ENCODE data around the gene CDC42.

The CDC42 gene

DNA sequence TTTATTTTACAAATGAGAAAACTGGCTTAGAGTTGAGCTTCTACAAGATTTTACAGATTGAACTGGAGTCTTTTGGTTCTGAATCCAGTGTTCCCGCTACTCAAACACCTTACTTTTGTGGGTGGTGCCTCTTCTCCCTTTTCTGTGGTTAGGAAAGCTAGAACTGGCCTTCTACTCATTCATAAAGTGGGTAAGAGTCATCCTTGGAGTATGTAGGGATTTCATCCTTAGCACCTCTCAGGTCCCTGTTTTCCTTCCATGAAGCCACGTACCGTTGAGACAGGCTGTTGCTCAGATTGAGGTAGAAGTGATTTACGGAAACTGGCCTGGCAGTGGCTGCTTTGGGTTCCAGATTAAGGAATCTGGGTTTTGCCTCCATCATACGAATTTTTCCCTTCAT lies 54.6 kb downstream of the CDC42 start:
- FAIRE-seq (no peak), DNase-seq (ENCODE audit: low spot score) (no peak)

DNA sequence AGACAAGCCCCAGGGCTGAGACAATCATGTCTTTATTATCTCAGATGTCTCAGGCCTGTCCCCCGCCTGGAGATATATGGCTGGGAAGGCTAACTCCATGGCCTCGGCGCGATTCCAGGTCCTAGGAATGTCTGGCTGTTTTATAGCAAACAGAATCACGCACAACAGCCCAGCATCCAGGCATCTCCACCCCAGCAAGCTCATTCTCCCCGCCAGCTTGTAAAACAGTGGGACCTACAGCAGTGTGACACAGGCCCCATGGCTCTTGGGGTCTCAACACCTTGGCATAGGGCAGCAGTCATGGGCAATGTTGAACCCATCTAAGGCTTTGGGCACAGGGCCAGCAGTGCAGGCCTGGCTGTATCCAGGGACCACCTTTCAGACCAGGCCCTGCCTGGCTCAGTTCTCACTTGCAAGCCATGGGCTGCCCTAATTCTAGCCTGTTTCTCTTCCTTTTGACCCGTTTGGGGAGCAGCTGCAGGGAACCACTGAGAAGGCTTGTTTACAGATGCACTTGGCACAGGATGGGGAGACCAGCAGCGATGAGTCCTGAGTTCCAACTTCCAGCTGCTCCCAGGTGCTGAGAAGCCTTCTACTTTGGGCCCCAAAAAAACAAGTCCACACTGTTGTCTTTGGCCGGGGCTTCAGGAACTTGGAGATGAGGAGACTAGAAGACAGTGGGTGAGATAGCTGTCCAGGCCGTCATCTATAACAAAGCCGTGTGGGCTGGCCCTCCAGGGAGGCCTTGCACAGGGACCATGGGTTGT lies 56.0 kb downstream of the CDC42 start:
- DNase-seq (ENCODE audit: low spot score), result no peak
- no peak for FAIRE-seq

DNA sequence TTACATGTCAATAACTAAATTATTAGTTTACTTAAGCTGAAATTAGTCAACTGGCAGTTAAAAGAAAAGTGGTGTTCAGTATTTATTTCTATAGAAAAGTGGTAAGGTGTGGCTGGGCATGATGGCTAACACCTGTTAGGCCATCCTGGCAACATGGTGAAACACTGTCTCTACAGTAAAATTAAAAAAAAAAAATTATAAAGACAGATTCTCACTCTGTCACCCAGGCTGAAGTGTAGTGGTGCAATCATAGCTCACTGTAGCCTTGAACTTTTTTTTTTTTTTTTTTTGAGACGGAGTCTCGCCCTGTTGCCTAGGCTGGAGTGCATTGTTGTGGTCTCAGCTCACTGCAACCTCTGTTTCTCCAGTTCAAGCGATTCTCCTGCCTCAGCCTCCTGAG lies 57.5 kb downstream of the CDC42 start:
- DNase-seq (ENCODE audit: low spot score) (no peak), FAIRE-seq (no peak)

DNA sequence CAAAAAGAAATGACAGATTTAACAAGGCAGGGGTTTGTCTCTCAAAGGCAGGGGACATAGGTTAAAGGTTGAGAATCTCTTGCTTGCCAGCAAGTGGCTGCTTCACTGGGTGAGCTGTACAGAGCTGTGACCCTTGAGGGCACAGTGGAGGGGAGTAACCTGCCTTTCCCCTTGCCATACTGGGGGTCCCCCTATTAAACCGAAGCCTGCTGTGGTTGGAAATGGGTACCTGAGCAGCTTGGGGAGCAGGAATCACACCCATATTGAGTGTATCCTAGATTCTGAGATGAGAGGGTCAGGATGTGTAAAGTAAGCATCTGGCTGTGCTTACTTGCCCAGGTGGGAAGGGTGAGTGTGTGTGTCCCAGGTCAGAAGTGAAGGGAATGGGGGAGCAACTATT lies 58.6 kb downstream of the CDC42 start:
- DNase-seq (ENCODE audit: low spot score) (no peak), FAIRE-seq (no peak)

DNA sequence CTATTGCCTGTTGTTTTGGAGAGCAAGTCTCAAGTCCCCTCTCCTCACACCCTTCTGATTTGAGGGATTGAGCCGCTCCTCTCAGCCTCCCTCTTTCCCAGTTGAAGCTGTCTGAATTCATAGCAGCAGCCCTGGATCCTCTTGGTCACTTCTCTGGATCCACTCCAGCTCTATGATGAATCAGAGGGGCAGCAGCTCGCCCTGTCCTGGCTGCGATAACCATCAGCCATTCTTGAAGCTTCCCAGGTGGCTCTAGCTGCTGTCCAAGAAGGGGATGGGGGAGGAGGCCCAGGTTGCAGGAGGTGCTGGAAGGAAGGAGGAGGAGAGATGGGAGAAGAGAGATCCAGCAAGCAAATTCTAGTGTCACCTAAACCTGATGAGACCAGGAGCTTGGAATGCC lies 59.1 kb downstream of the CDC42 start:
- no peak for DNase-seq (ENCODE audit: low spot score)

DNA sequence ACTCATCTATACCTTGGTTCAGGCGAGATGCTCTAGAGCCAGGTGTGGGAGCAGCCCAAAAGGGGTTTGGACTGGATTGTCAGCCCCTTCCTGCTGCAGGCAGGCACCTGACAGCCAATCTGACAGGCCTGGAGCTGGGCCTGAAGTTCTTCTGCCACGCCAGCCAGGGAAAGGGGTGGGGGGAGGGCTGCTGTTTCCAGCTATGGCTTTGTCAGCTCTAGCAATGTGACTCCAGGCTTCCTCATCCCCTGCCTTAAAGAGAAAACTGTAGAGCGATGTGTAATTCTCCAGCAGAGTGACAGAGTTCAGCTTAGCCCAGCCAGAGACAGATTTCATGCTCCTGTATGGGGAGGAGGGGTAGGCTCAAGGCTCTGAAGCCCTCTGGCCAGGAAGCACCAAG lies 60.0 kb downstream of the CDC42 start:
- no peak for FAIRE-seq
- DNase-seq (ENCODE audit: low spot score), result no peak

More for the DNA sequence above, 59.1 kb downstream of the CDC42 start:
- no peak for FAIRE-seq

DNA sequence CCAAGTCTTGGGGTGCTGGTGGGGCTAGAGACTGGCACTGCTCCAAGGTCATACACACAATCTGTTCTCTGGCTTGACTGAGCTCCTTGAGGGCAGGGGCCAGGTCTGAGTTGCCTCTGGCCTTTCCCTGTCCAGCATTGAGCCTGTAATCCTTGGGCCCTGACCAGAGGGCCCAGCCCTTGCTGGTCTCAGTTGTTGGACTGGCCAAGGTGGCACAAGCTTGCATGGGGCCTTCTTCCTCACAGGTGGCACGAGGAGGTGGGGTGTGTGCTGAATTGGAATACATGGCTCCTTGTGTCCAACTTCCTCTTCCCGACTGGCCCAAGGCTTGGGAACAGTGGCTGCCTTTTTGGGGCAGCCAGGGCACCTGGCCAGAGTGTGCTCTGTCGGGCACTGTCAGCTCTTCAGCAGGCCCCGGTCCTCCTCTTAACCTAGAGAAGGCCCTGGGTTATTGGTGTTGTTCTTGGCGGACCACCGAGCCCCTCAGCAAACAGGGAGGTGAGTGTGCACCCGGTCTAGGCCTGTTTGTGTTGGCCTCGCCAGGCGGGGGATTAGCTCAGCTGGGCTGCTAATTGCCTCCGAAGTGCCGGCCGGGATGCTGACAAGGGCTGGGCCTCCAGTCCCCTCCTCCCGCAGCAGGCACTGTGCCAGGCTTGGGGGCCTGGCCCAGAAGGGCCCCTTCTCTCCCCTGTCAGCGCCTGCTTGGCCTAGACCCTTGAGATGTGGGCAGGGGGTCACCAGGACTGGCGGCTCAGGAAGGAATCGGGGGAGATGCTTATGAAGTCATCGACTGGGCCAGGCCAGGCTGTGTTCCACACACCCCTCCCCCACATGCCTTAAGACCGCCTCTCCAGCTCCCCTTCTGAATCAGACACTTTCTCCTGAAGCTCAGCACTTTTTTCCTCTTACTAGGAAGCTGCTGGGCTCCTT lies 61.8 kb downstream of the CDC42 start:
- DNase-seq (ENCODE audit: low spot score) (no peak), FAIRE-seq (no peak)

DNA sequence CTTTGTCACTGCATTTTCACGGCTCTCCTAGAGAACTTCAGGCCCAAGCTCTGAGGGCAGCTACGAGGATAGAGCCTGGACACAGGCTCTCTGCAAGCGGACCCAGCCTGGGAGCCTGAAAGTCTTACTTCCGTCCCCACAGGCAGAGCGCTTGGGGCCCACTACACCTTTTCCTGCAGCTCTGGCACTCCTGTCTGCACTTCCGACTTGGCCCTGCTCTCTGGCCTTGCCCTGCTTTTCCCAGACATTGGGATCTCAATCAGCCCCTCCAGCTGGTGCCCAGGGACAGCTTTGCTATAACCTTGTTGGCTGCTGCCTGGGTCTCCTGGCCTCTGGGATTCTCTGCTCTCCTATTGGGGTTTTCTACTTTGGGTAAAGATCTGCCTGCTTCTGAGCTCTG lies 62.8 kb downstream of the CDC42 start:
- DNase-seq (ENCODE audit: low spot score) (no peak), FAIRE-seq (no peak)

DNA sequence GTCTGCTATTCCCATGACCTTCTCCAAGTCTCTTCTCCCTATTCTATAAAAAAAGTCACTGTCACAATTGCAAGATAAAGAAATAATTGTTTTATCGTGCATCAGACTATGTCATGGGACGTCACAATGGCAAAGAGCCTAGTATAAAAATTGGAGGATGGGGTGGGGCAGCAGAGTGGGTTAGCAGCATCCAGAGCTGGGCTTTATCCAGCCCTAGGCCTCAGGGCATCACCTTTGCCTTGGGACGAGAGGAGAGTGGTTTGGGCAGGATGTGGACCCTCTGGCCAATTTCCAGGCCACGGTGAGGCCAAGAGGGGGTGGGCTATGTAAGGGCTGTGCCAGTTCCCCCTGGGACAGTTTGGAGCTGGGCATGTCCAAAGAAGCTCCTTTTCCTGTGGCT lies 64.7 kb downstream of the CDC42 start:
- FAIRE-seq, result no peak

DNA sequence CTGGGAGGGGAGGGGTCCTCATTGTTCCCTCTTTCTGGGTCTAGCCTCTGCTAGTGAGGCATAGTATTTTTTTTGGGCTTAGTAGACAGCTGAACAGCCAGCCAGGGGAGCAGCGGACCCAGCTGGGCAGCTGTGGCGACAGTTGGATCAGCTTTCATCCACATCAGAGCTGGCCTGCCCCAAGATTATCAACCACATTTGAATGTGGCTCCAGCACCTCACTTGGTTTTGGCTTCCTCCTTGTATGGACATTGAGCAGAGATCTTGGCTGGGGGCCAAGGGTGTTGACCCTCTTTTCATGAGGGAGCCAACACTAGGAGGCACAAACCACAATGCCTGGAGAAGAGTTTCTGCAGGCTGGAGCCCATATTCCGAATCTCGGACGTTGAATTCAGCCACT lies 65.3 kb downstream of the CDC42 start:
- no peak for FAIRE-seq
- DNase-seq (ENCODE audit: low spot score), result no peak

More for the DNA sequence above, 64.7 kb downstream of the CDC42 start:
- no peak for DNase-seq (ENCODE audit: low spot score)

DNA sequence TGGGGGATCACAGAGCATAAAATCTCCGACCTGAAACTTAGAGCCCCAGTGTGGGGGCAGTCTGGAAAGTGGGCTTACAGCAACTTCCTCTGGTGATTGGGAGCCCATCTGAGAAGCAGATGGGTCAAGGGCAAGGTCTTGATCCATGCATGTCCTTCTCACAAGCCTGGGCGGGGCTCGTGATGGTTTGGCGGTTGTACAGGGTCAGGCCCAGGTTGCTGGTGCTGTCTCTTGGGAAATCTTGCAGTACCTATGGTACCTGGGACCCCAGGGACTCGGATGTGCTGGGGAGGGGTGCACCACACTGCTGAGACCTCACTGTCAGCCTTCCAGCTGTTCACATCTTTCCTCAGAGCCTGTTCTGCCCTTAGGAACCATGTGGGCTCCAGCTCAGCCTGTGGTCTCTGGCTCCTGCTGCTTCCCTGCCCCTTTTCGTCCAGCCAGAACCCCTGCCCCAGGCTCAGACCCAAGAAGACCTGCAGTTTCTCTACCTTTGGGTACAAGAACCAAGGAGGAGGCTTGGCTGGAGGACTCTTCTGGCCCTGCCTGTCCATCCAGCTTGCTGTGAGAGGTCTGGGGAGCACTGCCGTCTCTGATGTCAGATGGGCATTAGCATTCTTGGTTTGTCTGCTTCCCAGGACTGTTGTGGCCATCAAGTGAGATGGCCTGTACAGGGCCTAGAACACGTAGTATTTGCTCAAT lies 65.9 kb downstream of the CDC42 start:
- DNase-seq (ENCODE audit: low spot score) (no peak), FAIRE-seq (no peak)

DNA sequence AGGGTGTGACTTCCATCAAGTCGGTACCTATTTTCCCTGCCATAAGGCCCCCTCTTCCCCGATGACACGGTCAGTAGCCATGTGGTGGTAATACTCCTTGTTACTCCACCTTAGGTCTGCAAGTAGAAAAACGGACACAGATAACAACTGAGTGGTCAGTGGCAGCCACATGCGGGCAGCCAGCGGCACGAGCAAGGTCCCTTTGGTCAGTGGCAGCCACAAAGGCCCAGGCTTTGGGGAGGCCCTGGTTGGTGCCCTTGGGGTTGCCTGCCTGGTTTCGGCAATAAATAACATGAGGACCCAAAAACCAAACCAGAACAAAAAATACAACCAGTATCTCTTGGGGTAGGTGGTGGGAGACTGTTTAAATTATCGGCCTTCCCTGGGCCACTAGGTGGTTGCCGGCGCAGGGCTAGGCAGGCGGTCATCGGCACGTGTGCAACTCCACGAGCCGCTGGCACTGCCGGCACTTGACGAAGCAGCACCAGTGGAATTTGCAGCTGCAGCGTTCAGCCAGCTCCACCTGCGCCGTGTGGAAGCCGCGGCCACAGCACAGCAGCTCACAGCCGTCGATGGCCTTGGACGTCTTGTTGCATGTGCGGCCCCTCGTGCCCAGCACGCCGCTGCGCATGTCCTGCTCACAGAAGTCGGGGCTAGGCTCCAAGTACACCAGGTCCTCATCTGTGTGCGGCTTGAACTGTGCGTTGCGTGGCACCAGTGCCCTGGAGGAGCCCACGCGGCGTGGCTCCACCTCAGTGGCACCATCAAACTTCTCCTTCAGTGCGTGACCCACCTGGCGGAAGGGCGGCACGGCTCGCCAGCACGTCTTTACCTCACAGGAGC lies 67.3 kb downstream of the CDC42 start:
- FAIRE-seq (no peak), DNase-seq (ENCODE audit: low spot score) (no peak)

DNA sequence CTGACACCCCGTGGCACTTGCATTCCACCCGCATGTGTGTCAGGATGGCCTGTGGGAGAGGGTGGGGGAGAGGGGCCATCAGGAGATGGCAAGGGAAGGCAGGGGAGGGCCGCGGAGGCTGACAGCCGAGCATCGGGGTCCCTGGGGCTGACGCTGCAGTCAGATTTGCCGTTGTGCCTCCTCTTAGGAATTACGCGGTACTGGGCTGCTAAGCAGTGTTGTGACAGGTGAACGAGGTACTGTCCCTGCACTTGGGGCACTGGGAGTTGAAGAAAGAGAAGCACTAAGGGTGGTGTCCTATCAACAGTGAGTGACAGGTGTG lies 67.9 kb downstream of the CDC42 start:
- FAIRE-seq (no peak), DNase-seq (ENCODE audit: low spot score) (no peak)

DNA sequence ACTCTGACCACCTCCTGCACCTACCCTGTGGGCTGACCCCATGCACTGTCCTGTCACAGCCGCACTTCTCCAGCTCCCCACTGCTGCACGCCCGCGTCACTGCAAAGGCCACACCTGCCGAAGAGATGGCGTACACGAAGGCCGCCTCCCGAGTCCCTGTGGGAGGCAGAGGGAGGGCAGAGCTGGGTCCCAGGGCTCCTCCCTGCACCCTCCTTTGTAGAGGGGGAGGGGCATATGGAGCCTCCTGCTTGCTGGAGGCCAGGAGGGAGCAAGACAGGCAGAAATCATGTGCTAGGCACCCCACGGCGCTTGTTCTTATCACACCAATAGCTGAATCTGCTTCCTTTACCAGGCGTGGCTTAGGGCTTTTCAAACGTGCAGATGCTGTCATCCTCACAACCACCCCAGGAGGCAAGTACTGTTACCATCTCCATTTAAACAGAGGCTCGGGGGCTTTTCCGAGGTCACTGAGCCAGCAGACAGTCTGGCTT lies 69.0 kb downstream of the CDC42 start:
- no peak for FAIRE-seq
- DNase-seq (ENCODE audit: low spot score), result no peak

DNA sequence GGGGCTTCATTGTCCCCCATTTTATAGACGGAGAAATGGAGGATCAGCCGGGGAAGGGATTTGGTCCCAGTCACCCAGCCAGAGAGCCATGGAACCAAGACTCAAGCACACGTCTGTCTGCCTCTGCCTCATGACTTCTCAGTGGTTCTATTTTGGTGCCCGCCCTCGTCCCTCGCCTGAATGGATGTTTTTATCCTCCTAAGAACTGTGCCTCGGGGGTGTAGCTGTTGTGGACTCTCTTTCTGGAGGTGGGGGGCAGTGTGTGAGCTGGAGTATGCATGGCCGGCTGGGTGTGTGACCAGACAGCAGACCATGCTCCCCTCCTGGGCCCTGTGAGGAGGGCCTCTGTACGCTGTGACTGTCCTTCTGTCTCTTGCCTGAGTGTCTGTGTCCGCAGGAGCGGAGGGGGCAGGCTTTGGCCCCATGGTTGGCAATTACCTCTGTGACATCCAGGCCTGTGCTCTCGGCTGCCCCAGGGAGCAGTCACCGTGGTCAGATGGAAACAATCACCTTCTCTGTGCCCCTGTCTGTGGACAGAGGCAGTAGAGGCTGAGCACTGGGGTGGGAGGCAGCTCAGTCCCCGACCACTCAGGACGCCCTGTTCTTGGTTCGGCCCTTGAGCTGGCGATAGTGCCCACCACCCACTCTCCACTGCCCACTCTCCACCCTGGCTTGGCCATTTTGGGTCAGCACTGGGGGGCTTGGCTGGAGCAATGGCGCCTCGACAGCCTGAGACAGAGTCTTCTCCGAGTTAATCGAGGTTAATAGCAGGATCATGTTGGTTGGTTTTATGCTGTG lies 70.0 kb downstream of the CDC42 start:
- DNase-seq (ENCODE audit: low spot score) (no peak), FAIRE-seq (no peak)

DNA sequence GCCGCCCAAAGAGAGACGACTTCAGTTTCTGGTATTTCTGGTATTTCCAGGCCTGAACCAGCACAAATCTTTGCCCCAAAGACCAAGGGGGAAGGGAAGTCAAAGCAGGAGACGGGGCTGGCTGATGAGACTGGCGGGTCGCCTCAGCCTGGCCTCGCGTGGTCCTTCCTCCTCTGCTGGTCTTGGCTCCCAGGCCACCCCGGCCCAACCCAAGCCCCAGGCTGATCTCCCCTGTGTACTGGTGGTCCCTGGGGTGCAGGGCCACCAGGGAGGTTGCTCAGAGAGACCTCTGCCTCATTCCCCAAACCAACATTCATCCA lies 70.5 kb downstream of the CDC42 start:
- FAIRE-seq (no peak), DNase-seq (ENCODE audit: low spot score) (no peak)

DNA sequence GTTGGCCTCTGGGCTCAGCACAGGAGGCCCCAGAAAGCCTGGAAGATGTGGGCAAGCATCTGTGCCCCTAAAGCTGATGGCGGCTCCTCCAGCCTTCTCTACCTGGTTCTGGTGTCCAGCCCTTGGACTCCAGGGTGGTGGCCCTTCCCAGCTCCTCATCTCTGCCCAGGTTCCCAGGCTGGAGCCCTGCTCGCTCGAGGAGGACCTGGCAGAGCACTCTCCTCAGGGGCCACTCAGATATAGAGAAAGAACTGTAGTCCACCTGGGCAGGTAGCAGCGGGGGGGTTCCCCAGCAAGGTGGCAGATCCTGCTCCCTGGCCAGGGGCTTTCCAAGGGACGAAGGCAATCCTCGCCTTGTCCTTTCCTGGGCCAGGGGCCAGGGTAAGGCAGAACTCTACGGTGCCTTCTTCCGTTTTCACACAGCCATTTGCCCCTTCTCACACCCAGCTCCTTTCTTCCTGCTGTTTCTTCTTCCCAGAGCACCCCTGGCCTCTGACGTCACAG lies 71.4 kb downstream of the CDC42 start:
- DNase-seq (ENCODE audit: low spot score), result no peak

DNA sequence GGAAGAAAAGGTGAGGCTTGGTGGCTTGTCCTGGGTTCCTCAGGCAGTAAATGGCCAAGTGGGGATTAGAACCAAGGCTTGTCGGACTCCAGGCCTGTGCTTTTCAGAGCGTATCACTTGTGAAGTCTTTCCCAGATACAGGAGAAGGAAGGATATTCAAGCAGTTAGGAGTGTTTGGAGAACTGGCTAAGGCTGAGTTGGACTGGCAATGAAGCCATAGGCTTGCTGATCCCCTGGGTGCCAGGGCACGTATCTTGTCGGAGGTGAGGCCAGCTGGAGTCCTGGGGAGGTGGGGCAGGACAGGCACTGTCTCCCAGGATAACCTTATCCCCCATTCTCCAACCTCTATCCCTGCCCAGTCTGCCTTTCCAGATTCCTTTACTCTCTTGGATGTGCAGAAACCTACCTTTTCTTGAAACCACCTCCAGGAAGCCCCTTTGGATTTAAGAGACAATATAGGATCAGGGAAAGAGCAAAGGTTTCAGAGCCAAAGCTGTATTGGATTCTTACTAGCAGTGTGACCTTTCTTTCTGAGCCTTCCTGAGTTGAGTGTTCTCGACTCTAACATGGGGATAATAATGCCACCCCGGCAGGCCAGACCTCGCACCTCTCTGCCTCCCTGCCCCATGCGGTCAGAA lies 72.2 kb downstream of the CDC42 start:
- no peak for FAIRE-seq

More for the DNA sequence above, 71.4 kb downstream of the CDC42 start:
- no peak for FAIRE-seq

DNA sequence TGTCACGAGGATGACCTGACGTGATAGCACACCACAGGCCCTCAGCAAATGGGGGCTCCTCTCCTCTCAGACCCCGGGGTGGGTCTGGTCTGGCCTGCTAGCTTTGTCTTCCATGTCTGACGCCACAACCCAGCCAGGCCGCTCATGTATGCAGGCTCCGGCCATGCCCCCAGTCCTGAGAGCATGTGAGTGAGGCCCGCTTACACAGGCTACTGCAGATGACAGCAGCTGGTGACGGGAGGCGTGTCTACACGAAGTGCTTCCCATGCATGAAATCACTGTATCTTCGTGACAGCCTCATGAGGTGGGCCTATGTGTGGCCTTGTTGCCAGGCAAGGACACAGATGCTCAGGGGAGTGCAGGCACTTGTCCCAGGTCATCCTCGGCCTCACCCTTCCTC lies 74.0 kb downstream of the CDC42 start:
- FAIRE-seq (no peak), DNase-seq (ENCODE audit: low spot score) (no peak)

More for the DNA sequence above, 72.2 kb downstream of the CDC42 start:
- no peak for DNase-seq (ENCODE audit: low spot score)

DNA sequence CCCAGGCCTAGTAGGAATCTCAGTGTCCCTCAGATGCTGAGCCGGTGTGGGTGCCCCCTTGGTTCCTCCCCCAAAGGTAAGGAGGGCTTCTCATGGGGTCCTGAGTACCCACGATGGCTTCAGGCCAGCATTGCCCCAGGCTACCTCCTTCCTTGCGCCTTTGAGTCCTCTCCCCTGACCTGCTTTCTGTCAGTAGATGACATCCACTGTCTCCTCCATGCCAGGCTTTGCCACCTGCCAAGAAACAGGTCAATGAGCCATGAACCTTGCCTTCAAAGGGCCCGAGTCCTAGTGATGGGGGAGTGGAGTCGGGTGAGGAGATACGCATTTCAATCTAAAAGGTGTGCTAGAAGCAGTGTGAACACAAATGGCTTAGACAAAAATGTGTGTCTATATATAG lies 74.7 kb downstream of the CDC42 start:
- FAIRE-seq (no peak), DNase-seq (ENCODE audit: low spot score) (no peak)

Measured in RCC 7860 (cell line).